Measurements from ENCODE around the gene ACOT6. TPM values are rescaled to one million over a fixed set of nuclear protein-coding genes. Genes with fewer than 3 reads are reported as not detected.
"Not testable (repeated sequence)": the region's sequence is repeated elsewhere in the genome, so short reads cannot be mapped to it uniquely, and the experiment has no call there.

The ACOT6 gene
- total and polyA plus RNA-seq, 8 donors = not detected

DNA sequence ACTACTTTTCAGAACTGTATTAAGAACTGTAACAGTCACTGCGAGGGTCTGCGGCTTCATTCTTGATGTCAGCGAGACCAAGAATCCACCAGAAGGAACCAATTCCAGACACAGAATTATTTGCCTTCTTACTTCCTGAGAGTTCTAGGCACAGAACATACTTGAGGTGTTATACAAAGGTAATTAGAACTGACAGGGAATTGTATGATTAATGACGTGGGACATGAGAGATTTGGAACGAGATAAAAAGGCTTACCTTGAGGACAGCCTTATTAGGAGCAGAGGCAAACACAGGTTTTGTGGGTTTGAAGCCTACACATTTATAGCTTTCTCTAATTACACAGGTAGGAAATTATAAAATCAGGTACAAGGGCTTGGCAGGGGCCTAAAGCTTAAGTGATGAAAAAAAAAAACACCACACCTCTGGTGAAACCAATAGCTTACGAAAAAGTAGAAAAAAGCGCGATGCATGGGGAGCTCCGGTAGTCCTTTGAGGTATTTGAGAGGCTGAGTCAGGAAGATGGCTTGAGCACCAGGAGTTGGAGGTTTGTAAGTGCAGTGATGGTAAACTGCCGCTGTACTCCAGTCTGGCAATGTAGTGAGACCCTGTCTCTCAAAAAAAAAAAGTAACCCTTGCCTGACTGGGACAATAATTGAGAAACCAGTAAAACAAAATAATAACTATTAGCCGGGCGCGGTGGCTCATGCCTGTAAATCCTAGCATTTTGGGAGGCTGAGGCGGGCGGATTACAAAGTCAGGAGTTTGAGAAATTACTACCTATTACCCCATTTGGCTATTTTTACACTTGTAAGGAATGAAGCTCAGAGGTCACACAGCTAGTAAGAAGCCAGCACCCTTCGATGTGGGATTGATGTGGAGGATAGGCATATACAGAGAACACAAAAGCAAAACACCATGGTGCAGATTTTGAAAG, 44.1 kb upstream of the ACOT6 start:
- H3K4me1 ChIP-seq = peaks cover 26 to 50% (median 28%) of the 10 kb centered on the region in 4 donors
- H3K27ac ChIP-seq = peak overlapping the region in 4 of 5 donors; percentile 86 to 95 (median 92)
- 60 to 73% (median 67%) methylated on average over 16 of the region's 16 CpGs for WGBS, 5 donors
- intact Hi-C loops (cut with DNase I; ENCODE audit: low total_unique reads) = no loop called here
- H3K36me3 ChIP-seq = peaks cover 0 to 4% (median 0%) of the 10 kb centered on the region in 4 donors
- H3K27me3 ChIP-seq = no peaks in the 10 kb centered on the region
- peak in 1 of 2 donors; percentile 50 for DNase-seq
- H3K9me3 ChIP-seq = peaks cover 0 to 3% (median 0%) of the 10 kb centered on the region in 4 donors
- H3K4me3 ChIP-seq = peak overlapping the region; percentile 47 to 76 (median 68)
- TF ChIP-seq POLR2AphosphoS5 (IDR thresholded peaks at IDR 0.05) (no peak), POLR2A (IDR thresholded peaks at IDR 0.05) (no peak), EP300 (IDR thresholded peaks at IDR 0.05) (no peak)
- TF ChIP-seq, protein P1, sequence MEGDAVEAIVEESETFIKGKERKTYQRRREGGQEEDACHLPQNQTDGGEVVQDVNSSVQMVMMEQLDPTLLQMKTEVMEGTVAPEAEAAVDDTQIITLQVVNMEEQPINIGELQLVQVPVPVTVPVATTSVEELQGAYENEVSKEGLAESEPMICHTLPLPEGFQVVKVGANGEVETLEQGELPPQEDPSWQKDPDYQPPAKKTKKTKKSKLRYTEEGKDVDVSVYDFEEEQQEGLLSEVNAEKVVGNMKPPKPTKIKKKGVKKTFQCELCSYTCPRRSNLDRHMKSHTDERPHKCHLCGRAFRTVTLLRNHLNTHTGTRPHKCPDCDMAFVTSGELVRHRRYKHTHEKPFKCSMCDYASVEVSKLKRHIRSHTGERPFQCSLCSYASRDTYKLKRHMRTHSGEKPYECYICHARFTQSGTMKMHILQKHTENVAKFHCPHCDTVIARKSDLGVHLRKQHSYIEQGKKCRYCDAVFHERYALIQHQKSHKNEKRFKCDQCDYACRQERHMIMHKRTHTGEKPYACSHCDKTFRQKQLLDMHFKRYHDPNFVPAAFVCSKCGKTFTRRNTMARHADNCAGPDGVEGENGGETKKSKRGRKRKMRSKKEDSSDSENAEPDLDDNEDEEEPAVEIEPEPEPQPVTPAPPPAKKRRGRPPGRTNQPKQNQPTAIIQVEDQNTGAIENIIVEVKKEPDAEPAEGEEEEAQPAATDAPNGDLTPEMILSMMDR (IDR thresholded peaks at IDR 0.05) = no peak

DNA sequence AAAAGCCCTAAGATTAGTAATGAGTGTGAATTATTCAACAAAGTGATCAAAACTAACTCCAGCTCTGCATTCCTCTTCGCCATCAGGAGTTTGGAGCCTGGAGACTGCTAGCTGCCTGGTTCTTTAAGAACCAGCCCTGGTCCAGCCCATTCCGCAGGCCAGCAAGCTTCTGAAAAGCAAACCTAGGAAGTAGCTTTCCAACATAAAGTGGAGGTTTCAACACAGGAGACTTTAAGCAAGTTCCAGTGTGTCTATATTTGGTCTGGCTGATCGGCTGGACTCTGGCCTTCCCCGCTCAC, 43.5 kb upstream of the ACOT6 start:
- Histone ChIP-seq H3K4me3 (peak overlapping the region; percentile 47 to 76 (median 68)), H3K36me3 (peaks cover 0 to 10% (median 4%) of the 10 kb centered on the region in 4 donors), H3K27ac (peak overlapping the region; percentile 86 to 95 (median 89)), H3K4me1 (peaks cover 26 to 50% (median 28%) of the 10 kb centered on the region in 4 donors)
- H3K27me3 ChIP-seq; DNase-seq; H3K9me3 ChIP-seq; intact Hi-C loops (cut with DNase I; ENCODE audit: low total_unique reads): not testable (repeated sequence)
- WGBS, 5 donors = 6 to 18% (median 10%) methylated on average over 3 to 4 of the region's 4 CpGs

DNA sequence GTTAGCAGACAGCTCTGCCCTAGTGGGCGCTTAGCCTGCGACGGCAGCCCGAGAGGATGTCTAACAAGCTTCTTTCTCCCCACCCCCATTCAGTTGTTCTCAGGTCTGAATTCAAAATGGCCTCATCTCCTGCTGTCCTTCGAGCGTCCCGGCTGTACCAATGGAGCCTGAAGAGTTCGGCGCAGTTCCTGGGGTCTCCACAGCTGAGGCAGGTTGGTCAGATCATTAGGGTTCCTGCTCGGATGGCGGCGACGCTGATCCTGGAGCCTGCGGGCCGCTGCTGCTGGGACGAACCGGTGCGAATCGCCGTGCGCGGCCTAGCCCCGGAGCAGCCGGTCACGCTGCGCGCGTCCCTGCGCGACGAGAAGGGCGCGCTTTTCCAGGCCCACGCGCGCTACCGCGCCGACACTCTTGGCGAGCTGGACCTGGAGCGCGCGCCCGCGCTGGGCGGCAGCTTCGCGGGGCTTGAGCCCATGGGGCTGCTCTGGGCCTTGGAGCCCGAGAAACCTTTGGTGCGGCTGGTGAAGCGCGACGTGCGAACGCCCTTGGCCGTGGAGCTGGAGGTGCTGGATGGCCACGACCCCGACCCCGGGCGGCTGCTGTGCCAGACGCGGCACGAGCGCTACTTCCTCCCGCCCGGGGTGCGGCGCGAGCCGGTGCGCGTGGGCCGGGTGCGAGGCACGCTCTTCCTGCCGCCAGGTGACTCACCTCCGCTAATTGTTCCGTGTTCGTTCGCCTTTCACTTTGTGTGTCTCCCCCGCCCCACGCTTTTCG, 42.9 kb upstream of the ACOT6 start, which contains the start of gene ACOT2:
ACOT2 (plus strand) TSS at position 29 of the 774 bp plus-strand sequence; CDS start at position 57, 28 bp downstream.
- intact Hi-C loops (cut with DNase I; ENCODE audit: low total_unique reads) = not testable (repeated sequence)
- WGBS, 5 donors = 0 to 1% (median 0%) methylated on average over 34 to 83 of the region's 83 CpGs

DNA sequence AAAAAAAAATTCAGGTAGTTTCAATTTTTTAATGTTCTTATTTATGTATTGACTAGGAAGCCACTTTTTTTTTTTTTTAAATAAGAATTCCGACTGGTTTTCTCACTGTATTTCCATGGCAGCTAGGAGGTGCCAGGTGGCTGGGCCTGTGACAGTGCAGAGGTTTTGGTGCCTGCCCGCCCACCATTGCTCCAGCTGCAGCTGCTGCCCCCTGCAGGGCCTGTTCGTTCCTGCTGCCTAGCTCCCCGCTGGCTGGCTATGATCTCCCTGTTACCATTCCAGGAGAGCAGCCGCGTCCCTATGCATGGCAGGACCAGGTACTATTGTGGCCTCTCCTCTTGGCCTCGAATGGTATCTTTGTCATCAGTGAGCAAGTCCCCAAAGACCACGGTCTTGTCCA, 41.4 kb upstream of the ACOT6 start:
- H3K36me3 ChIP-seq = peaks cover 5 to 22% (median 14%) of the 10 kb centered on the region in 4 donors
- TF ChIP-seq, protein P1 (IDR thresholded peaks at IDR 0.05) = peak in 5 of 7 experiments; percentile 50 to 60 (median 53)
- H3K4me1 ChIP-seq = peaks cover 26 to 42% (median 28%) of the 10 kb centered on the region in 4 donors
- peak; percentile 55 to 71 for DNase-seq
- 21 to 41% (median 39%) methylated on average over 7 to 8 of the region's 8 CpGs for WGBS, 5 donors
- H3K27me3 ChIP-seq; intact Hi-C loops (cut with DNase I; ENCODE audit: low total_unique reads); H3K9me3 ChIP-seq: not testable (repeated sequence)
- H3K27ac ChIP-seq = peak overlapping the region in 1 of 5 donors; percentile 95
- peak overlapping the region in 3 of 4 donors; percentile 11 to 74 (median 62) for H3K4me3 ChIP-seq

More for the DNA sequence above, 42.9 kb upstream of the ACOT6 start, which contains the start of gene ACOT2:
- Histone ChIP-seq H3K36me3 (peaks cover 3 to 16% (median 9%) of the 10 kb centered on the region in 4 donors), H3K4me3 (peak within 1 kb of the TSS; percentile 47 to 76 (median 68)), H3K27ac (peak within 1 kb of the TSS; percentile 86 to 95 (median 89)), H3K4me1 (peaks cover 26 to 50% (median 28%) of the 10 kb centered on the region in 4 donors)
- DNase-seq = peak; percentile 74 to 95
- TF ChIP-seq, protein P1 (IDR thresholded peaks at IDR 0.05) = peak in 1 of 7 experiments; percentile 22
- TF ChIP-seq POLR2AphosphoS5 (IDR thresholded peaks at IDR 0.05) (peak in 2 of 3 donors; percentile 71 to 72), POLR2A (IDR thresholded peaks at IDR 0.05) (peak in 1 of 4 donors; percentile 51)
- H3K27me3 ChIP-seq, H3K9me3 ChIP-seq: not testable (repeated sequence)

DNA sequence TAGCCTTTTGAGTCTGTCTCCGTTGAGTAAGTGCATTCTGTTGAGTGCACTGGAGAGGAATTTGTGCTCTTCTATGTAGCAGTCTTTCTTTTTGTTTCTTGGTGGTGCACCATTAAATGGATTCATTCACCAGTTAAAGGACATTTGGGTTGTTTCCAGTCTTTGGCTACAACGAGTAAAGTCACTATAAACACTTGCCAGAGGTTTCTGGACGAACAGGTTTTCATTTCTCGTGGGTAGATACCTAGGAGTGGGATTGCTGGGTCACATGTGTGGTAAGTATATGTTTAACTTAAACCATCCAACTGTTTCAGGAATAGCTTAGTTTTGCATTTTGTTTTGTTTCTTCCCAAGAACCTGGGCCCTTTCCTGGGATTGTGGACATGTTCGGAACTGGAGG, 39.3 kb upstream of the ACOT6 start:
- H3K27ac ChIP-seq; H3K9me3 ChIP-seq; intact Hi-C loops (cut with DNase I; ENCODE audit: low total_unique reads); H3K27me3 ChIP-seq; DNase-seq; H3K4me3 ChIP-seq: not testable (repeated sequence)
- 52 to 70% (median 63%) methylated on average over 5 of the region's 5 CpGs for WGBS, 5 donors
- Histone ChIP-seq H3K4me1 (peaks cover 12 to 26% (median 13%) of the 10 kb centered on the region in 4 donors), H3K36me3 (peaks cover 5 to 33% (median 23%) of the 10 kb centered on the region in 4 donors)

DNA sequence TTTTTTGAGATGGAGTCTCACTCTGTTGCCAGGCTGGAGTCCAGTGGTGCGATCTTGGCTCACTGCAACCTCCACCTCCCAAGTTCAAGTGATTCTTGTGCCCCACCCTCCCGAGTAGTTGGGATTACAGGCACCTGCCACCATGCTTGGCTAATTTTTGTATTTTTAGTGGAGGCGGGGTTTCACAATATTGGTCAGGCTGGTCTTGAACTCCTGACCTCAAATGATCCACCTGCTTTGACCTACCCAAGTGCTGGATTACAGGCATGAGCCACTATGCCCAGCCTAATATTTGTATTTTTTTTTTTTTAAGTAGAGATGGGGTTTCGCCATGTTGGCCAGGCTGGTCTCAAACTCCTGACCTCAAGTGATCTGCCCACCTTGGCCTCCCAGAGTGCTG, 38.6 kb upstream of the ACOT6 start:
- H3K4me3 ChIP-seq; H3K9me3 ChIP-seq; H3K27me3 ChIP-seq; DNase-seq; intact Hi-C loops (cut with DNase I; ENCODE audit: low total_unique reads); H3K27ac ChIP-seq: not testable (repeated sequence)
- Histone ChIP-seq H3K4me1 (peaks cover 5 to 19% (median 7%) of the 10 kb centered on the region in 4 donors), H3K36me3 (peaks cover 5 to 40% (median 25%) of the 10 kb centered on the region in 4 donors)
- WGBS, 5 donors = 91 to 99% (median 95%) methylated on average over 4 of the region's 4 CpGs

DNA sequence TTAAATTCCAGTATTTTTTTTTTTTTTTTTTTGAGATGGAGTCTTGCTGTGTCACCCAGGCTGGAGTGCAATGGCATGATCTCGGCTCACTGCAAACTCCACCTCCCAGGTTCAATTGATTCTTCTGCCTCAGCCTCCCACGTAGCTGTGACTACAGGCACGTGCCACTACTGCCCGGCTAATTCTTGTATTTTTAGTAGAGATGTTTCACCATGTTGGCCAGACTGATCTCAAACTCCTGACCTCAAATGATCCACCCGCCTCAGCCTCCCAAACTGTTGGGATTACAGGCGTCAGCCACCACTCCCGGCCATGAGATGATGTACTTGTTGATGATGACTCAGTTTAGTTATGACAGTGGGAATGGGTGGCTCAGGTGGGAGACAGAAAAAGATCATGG, 38.1 kb upstream of the ACOT6 start:
- H3K4me3 ChIP-seq; H3K27ac ChIP-seq; intact Hi-C loops (cut with DNase I; ENCODE audit: low total_unique reads); DNase-seq; H3K27me3 ChIP-seq; H3K9me3 ChIP-seq: not testable (repeated sequence)
- Histone ChIP-seq H3K36me3 (peaks cover 5 to 43% (median 26%) of the 10 kb centered on the region in 4 donors), H3K4me1 (peaks cover 5 to 18% (median 6%) of the 10 kb centered on the region in 4 donors)
- WGBS, 5 donors = 95 to 99% (median 97%) methylated on average over 7 of the region's 7 CpGs

All from stomach (tissue), 9 donors.